Erythroblast (primary cell): ENCODE measurements around the gene ZC3H11A.
"Not testable (repeated sequence)": the region's sequence is repeated elsewhere in the genome, so short reads cannot be mapped to it uniquely, and the experiment has no call there.

ENCODE experiments used
- DNase-seq, 2 experiments: peaks; one replicate each; lab custom pipeline; 2025; lab: John Stamatoyannopoulos, UW
- GATA1 ChIP-seq: IDR thresholded peaks from 2 replicates; pipeline ENCODE4 v1.6.1; 2011; ENCODE audit warnings: low read depth, mild to moderate bottlenecking, control low read depth, low read length, moderate library complexity
- POLR2A ChIP-seq: IDR thresholded peaks from 2 replicates; pipeline ENCODE4 v1.6.1; 2011; ENCODE audit warnings: mild to moderate bottlenecking, low read length

ZC3H11A gene

DNA sequence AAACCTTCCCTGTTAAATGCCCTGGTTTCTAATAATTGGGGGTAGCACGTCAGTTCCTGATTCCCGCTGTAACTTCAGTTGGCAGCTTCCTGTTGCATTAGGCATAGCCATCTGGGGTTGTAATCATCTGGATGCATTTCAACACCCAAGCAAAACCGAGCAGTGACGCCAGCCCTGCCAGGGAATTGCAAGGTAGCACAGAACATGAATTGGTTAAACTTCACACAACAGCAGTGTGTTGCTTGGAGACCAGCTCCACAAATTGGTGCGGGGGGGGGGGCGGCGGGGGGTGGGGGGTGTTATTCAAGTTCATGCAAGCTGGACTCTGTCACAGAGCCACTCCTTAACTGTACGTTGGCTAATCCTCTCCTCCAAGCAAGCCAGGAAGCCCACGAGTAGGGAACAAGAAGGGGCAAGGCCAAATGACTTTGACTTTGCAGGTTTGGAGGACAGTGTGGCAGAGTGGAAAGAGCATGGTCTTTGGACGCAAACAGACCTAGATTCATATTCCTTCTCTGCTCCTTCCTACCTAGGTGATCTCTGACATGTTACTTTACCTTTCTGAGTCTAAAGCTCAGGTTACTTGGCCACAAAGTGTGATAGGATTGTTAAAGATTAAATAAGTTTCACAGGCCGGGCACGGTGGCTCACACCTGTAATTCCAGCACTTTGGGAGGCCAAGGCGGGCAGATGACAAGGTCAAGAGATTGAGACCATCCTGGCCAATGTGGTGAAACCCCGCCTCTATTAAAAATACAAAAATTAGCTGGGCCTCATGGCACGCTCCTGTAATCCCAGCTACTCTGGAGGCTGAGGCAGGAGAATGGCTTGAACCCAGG is 25.7 kb upstream of the ZC3H11A start:
- DNase-seq: no peak
- TF ChIP-seq GATA1 (no peak), POLR2A (no peak)

DNA sequence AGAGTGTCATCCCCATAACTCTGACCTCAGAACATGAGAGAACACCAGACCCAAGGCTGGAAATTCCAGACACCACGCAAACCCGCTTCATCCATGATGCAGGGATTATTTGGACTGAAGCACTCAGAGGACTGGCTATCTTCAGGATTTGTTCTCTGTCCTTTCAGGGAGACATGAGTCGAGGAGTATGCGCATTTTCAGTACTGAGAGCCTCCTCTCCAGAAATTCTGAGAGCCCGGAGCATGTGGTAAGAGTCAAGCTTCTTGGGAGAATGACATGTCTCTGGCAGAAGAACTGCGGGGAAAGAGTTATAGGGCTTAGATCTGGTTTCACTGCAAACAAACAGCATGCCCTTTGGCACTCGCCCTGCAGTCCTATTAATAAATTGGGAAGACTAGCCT is 23.5 kb upstream of the ZC3H11A start:
- TF ChIP-seq POLR2A (no peak), GATA1 (no peak)
- DNase-seq: no peak

GRCh38 chr1:203772836-203773235 is 22.6 kb upstream of the ZC3H11A start:
- no peak for DNase-seq
- TF ChIP-seq GATA1: no peak
- no peak for TF ChIP-seq POLR2A

GRCh38 chr1:203776636-203777035 is 18.8 kb upstream of the ZC3H11A start:
- DNase-seq: peak in 1 of 2 experiments; percentile 13
- TF ChIP-seq POLR2A (no peak), GATA1 (no peak)

- DNase-seq: no peak
- no peak for TF ChIP-seq GATA1
- TF ChIP-seq POLR2A: no peak
Measured at GRCh38 chr1:203777596-203777995, 17.8 kb upstream of the ZC3H11A start.

DNA sequence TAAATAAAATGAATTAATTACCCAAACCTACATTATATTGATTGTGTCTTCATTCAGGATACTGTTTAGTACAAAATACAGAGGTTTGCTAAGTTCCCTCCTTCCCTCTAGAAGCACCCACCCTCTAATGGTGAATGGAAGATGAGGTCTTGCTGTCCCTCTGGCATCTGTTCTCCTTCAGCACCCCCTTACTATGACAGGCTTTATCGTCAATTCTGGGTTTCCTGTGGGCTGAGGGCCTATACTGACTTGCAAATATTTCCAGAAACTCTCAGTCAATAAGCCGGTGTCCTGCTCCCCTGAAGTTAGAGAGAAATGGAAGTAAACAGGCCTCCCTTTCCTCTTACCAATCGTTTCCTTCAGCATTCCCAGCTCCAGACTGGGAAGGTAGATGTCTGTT is 17.3 kb upstream of the ZC3H11A start:
- no peak for TF ChIP-seq GATA1
- TF ChIP-seq POLR2A: no peak
- DNase-seq: no peak

- no peak for DNase-seq
- TF ChIP-seq POLR2A (no peak), GATA1 (no peak)
Measured at GRCh38 chr1:203778789-203779188, 16.6 kb upstream of the ZC3H11A start.

DNA sequence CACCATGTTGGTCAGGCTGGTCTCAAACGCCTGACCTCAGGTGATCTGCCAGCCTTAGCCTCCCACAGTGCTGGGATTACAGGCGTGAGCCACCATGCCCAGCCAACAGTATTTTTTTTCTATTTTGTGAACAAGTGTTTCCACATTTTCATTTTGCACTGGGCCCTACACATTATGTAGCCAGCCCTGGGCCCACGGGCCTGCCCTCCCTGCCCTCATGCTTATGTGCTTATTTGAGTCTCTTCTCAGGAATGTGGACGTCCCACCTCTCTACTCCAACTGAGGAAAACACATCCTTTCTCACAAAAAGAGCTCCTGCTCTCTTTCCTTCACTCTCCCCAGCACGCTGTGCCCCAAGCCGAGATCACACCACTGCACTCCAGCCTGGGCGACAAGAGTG is 13.5 kb upstream of the ZC3H11A start:
- TF ChIP-seq GATA1 (no peak), POLR2A (no peak)
- DNase-seq: no peak

DNA sequence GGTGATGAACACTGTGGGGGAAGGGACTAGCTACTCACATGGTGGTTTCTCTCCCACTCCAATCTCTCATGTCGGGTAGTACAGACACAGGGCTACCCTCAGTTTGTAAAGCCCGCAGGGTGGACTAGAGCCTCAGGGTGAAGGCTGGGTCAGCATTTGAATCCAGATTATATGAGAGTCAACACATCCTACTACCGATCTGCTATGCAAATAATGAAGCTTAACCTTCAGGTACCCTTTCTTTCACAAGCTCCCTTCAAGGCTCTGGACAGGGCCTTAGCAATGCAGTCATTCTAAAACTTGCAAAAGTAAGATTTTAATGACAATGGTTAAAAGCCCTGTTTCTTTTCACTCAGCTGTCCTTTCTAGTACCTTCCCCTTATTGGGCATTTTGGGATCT is 5.5 kb upstream of the ZC3H11A start:
- no peak for TF ChIP-seq POLR2A
- TF ChIP-seq GATA1: no peak
- no peak for DNase-seq

- no peak for DNase-seq
Measured at GRCh38 chr1:203791498-203791897, 3.9 kb upstream of the ZC3H11A start.

GRCh38 chr1:203792486-203792885 is 2.9 kb upstream of the ZC3H11A start:
- TF ChIP-seq GATA1: no peak
- TF ChIP-seq POLR2A: no peak
- DNase-seq: no peak

More at GRCh38 chr1:203791498-203791897, 3.9 kb upstream of the ZC3H11A start:
- TF ChIP-seq POLR2A (no peak), GATA1 (no peak)

DNA sequence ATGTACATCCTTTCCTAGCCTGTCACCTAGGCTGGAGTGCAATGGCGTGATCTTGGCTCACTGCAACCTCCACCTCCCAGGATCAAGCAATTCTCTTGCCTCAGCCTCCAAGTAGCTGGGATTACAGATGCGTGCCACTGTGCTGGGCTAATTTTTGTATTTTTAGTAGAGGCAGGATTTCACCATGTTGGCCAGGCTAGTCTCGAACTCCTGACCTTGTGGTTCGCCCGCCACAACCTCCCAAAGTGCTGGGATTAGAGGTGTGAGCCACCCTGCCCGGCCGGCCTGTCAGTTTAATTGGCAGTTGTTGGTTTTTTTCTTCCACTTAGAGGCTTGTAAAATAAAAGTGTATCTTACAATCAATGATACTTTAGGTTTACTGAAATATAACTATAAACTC is 1.9 kb upstream of the ZC3H11A start:
- not testable (repeated sequence) for DNase-seq

DNA sequence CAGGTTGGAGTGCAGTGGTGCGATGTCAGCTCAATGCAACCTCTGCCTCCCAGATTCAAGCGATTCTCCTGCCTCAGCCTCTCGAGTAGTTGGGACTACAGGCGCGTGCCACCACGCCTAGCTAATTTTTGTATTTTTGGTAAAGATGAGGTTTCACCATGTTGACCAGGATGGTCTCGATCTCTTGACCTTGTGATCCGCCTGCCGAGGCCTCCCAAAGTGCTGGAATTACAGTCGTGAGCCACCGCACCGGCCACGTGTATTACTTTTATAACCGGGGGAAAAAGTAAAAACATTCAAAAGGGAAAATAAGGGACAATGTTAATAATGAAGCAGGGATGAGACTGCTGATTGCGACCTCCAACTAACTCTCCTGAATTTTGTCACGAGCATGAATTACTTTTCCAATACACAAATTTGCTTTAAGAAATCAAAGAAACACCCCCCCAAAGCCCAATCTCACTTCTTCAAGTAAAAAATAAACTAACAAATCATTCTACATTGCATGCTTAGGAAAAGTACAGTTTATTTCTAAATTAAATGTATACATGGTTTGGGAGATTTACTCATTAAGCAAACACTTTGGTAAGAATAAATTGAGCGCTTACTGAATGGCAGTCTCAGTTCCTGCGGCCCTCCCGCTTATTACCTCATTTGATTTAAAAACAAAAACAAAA is 521 bp upstream of the ZC3H11A start:
- no peak for TF ChIP-seq POLR2A
- no peak for DNase-seq

DNA sequence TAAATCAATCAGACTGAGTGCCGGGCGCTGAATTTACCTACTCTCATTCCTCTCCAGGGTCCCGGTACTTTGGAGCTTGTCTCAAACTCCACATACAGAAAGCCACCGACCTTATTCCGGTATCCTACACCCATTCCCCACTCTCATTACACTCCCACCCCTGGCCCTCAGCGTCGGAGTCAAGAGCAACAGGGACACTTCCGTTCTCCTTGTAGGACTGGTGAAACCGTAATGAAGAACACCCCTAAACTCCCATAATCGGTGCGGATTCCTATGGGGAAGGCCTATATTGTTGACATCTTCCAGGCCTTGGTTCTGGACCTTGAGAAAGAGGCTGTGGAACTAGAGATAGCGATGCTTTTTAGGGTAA is 798 bp downstream of the ZC3H11A start:
- TF ChIP-seq POLR2A (no peak), GATA1 (no peak)
- DNase-seq: peak; percentile 60 to 73

- no peak for TF ChIP-seq POLR2A
- no peak for DNase-seq
Measured at GRCh38 chr1:203797216-203797615, 1.8 kb downstream of the ZC3H11A start.
